HEK293T (cell line): Measurements from ENCODE around the gene HAUS5.
"Not testable (repeated sequence)": the region's sequence is repeated elsewhere in the genome, so short reads cannot be mapped to it uniquely, and the experiment has no call there.

Experiments used
- CTCF ChIA-PET: fragments of 350-600 bp; formaldehyde crosslinking; extraction: SDS; loops from one replicate; lab custom pipeline; 2021; ENCODE audit warnings: antibody characterized with exemption, inconsistent platforms; lab: Yijun Ruan, JAX
- POLR2A ChIA-PET: fragments of 350-600 bp; formaldehyde crosslinking; extraction: SDS; loops from one replicate; lab custom pipeline; 2020; ENCODE audit warnings: antibody characterized with exemption, inconsistent platforms; lab: Yijun Ruan, JAX
- DNase-seq: peaks from one replicate; pipeline ENCODE4 v3.0.0; 2012; ENCODE audit warnings: mixed read lengths; ENCODE audit errors: extremely low spot score
- ARNT ChIP-seq: fragments of 450-650 bp; IDR thresholded peaks from 2 replicates; pipeline ENCODE4 v1.6.1; 2017; ENCODE audit warnings: mild to moderate bottlenecking
- BHLHE40 ChIP-seq: fragments of 450-650 bp; IDR thresholded peaks from 2 replicates; pipeline ENCODE4 v1.6.1; 2016; ENCODE audit warnings: mild to moderate bottlenecking, moderate library complexity, borderline replicate concordance
- CTBP1 ChIP-seq: fragments of 450-650 bp; IDR thresholded peaks from 2 replicates; pipeline ENCODE4 v1.6.1; 2016; ENCODE audit warnings: borderline replicate concordance
- ELF4 ChIP-seq: fragments of 450-650 bp; IDR thresholded peaks from 2 replicates; pipeline ENCODE4 v1.6.1; 2017; ENCODE audit warnings: antibody characterized with exemption
- FOXA1 ChIP-seq: fragments of 450-650 bp; IDR thresholded peaks from 2 replicates; pipeline ENCODE4 v1.6.1; 2016; ENCODE audit warnings: mild to moderate bottlenecking
- FOXK2 ChIP-seq: fragments of 450-650 bp; IDR thresholded peaks from 2 replicates; pipeline ENCODE4 v1.6.1; 2016; ENCODE audit warnings: mild to moderate bottlenecking
- FOXM1 ChIP-seq: fragments of 450-650 bp; IDR thresholded peaks from 2 replicates; pipeline ENCODE4 v1.6.1; 2017; ENCODE audit warnings: mild to moderate bottlenecking, borderline replicate concordance
- HDGF ChIP-seq: fragments of 450-650 bp; IDR thresholded peaks from 2 replicates; pipeline ENCODE4 v1.6.1; 2017; ENCODE audit warnings: antibody characterized with exemption, borderline replicate concordance
- L3MBTL2 ChIP-seq: fragments of 450-650 bp; conservative IDR thresholded peaks from 2 replicates; pipeline ENCODE4 v1.6.1; 2016; ENCODE audit warnings: mild to moderate bottlenecking
- LEF1 ChIP-seq: fragments of 450-650 bp; IDR thresholded peaks from 2 replicates; pipeline ENCODE4 v1.6.1; 2017; ENCODE audit warnings: mild to moderate bottlenecking, borderline replicate concordance
- NFRKB ChIP-seq: fragments of 450-650 bp; IDR thresholded peaks from 2 replicates; pipeline ENCODE4 v1.6.1; 2016; ENCODE audit warnings: mild to moderate bottlenecking, moderate library complexity
- SP1 ChIP-seq: fragments of 450-650 bp; IDR thresholded peaks from 2 replicates; pipeline ENCODE4 v1.6.1; 2017
- SUZ12 ChIP-seq: fragments of 450-650 bp; IDR thresholded peaks from 2 replicates; pipeline ENCODE4 v1.6.1; 2016; ENCODE audit warnings: mild to moderate bottlenecking
- TARDBP ChIP-seq: fragments of 450-650 bp; IDR thresholded peaks from 2 replicates; pipeline ENCODE4 v1.6.1; 2016
- ZNF384 ChIP-seq: fragments of 450-650 bp; IDR thresholded peaks from 2 replicates; pipeline ENCODE4 v1.6.1; 2016
- TF ChIP-seq, protein P1 (sequence below): fragments of 450-650 bp; IDR thresholded peaks from 2 replicates; pipeline ENCODE4 v1.6.1; 2016

Gene HAUS5

DNA sequence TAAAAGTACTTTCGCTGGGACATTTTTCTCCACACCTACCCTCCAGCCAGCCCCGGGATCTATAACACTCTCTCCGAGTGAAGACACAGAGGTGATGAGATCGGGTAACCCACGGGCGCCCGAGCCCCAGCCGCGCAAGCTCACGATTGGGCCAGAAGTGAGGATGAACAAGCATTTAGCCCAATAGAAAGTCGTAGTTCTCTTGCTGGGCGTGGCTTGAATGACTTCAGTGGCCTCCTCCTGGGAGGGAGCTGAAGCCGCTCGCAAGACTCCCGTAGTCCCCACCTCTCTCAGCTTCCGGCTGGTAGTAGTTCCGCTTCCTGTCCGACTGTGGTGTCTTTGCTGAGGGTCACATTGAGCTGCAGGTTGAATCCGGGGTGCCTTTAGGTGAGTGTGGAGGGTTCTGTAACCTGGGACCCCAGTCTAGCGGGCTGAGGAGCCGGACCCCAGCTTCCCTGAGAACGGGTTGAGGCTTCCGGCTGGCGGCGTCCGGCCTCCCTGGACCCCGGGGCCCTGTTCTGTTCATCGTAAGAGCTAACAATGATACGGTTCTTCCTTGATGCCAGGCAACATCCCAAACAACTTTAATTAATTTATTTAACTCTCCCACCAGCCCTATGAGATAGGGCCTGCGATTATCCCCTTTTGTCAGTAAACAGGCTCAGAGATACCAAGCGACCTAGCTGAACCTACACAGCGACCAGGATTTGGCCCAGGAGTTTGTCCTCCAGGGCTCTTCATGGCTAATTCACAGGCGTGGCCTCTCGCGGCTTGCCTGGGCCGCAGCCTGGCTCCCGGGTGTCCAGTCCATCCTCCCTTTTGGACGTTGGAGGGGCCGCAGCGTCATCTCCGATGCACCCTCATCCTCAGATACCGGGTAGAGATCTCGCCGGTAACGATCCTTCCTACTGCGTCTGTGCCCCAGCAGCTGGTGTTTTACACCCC, 35.8 kb downstream of the HAUS5 start, which contains the start of gene COX6B1:
COX6B1 (plus strand) TSS at position 307 of the 945 bp plus-strand sequence. CDS start 2,921 bp downstream, outside the sequence.
- ChIA-PET POLR2A (interaction anchor here (0.6 to 1.9 kb wide), 31 partner anchors 9 to 327 kb away, joined by 3 to 15 read pairs (median 4); partner anchors contain the start of genes APLP1, HAUS5, LIN37 and UPK1A), CTCF (no interaction called here)
- DNase-seq: peak; percentile 94
- TF ChIP-seq L3MBTL2 (0 out of 2 replicates have a peak, but pooled peaks have one; percentile 39), FOXM1 (no peak), ZNF384 (no peak), ARNT (no peak), BHLHE40 (no peak), SP1 (no peak), FOXK2 (no peak), HDGF (no peak), TARDBP (no peak)
- TF ChIP-seq, protein P1, sequence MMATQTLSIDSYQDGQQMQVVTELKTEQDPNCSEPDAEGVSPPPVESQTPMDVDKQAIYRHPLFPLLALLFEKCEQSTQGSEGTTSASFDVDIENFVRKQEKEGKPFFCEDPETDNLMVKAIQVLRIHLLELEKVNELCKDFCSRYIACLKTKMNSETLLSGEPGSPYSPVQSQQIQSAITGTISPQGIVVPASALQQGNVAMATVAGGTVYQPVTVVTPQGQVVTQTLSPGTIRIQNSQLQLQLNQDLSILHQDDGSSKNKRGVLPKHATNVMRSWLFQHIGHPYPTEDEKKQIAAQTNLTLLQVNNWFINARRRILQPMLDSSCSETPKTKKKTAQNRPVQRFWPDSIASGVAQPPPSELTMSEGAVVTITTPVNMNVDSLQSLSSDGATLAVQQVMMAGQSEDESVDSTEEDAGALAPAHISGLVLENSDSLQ: peak; percentile 98

DNA sequence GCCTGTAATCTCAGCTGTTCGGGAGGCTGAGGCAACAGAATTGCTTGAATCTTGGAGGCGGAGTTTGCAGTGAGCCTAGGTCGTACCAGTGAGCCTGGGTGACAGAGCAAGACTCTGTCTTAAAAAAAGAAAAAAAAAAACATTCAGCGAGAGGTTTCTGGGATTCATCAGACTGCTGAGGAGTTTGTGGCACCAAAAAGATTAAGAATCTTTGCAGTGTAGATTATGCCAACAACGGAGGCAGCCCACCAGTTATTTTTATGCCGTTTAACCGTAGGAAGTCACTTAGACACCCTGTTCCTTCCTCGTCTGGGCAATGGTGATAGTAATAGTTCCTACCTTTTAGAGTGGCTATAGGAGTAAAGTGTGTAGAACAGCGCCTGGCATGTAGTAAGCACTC, 38.0 kb downstream of the HAUS5 start:
- no peak for TF ChIP-seq HDGF
- no peak for TF ChIP-seq SUZ12
- no peak for TF ChIP-seq L3MBTL2
- no peak for TF ChIP-seq ELF4
- no peak for TF ChIP-seq ZNF384
- TF ChIP-seq FOXM1: no peak
- no peak for TF ChIP-seq SP1
- CTCF ChIA-PET: no interaction called here
- no peak for DNase-seq
- POLR2A ChIA-PET: no interaction called here

DNA sequence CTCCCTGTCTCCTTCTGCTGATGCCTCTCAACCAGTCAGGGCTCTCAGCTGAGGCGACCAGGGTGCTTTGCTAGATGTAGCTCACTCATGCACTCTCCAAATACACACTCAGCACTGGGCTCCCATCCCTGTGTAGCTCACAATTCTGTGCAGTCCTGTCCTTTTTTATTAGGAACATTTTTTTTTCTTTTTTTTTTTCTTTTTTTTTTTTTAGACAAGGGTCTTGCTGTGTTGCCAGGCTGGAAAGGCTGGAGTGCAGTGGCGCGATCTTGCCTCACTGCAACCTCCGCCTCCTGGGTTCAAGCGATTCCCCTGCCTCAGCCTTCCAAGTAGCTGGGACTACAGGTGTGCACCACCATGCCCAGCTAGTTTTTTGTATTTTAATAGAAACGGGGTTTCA, 42.3 kb downstream of the HAUS5 start:
- ChIA-PET POLR2A (interaction anchor here (0.7 to 2.3 kb wide), 2 partner anchors 10 kb away, joined by 4 to 7 read pairs; no protein-coding TSS in a partner anchor), CTCF (interaction anchor here (0.7 kb wide), 1 partner anchor 473 kb away, joined by 3 read pairs; no protein-coding TSS in a partner anchor)
- not testable (repeated sequence) for DNase-seq

DNA sequence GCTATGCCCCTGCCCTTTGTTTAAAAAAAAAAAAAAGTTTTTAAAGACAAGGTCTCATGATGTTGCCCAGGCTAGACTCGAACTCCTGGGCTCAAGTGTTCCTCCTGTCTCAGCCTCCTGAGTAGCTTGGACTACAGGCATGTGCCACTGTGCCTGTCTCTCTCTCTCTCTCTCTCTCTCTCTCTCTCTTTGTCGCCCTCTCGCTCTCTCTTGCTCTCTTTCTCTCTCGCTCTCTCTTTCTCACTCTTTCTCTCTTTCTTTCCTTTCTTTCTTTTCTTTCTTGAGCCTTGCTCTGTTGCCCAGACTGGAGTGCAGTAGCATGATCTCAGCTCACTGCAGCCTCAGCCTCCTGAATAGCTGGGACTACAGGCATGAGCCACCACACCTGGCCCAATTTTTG, 43.1 kb downstream of the HAUS5 start:
- DNase-seq: no peak
- POLR2A ChIA-PET: interaction anchor here (2.3 kb wide), 1 partner anchor 11 kb away, joined by 7 read pairs; no protein-coding TSS in a partner anchor
- CTCF ChIA-PET: interaction anchor here (0.7 kb wide), 1 partner anchor 106 kb away, joined by 4 read pairs; no protein-coding TSS in a partner anchor
- no peak for TF ChIP-seq HDGF
- no peak for TF ChIP-seq FOXK2
- no peak for TF ChIP-seq LEF1
- no peak for TF ChIP-seq ARNT
- TF ChIP-seq ELF4: no peak
- no peak for TF ChIP-seq NFRKB
- no peak for TF ChIP-seq TARDBP
- no peak for TF ChIP-seq SUZ12
- TF ChIP-seq ZNF384: no peak
- no peak for TF ChIP-seq CTBP1
- no peak for TF ChIP-seq SP1
- no peak for TF ChIP-seq FOXM1
- no peak for TF ChIP-seq FOXA1
- TF ChIP-seq L3MBTL2: no peak
- no peak for TF ChIP-seq BHLHE40
- TF ChIP-seq, protein P1: no peak

DNA sequence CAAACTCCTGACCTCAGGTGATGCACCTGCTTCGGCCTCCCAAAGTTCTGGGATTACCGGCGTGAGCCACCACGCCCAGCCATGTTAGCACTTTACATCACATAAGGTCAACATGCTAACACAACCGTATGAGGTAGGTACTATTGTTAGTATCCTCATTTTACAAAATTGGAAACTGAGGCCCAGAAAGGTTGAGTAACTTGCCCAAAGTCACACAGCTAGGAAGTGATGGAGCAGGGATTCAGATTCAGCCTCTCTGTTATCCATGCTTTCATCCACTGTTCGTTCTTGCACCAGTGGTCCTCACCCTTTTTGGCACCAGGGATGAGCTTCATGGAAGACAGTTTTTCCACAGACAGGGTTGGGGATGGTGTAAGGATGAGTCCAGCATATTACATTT, 44.2 kb downstream of the HAUS5 start:
- TF ChIP-seq FOXK2: no peak
- no peak for TF ChIP-seq ZNF384
- no peak for TF ChIP-seq SP1
- TF ChIP-seq CTBP1: no peak
- TF ChIP-seq ELF4: no peak
- TF ChIP-seq, protein P1: no peak
- no peak for TF ChIP-seq NFRKB
- TF ChIP-seq FOXA1: no peak
- no peak for TF ChIP-seq FOXM1
- no peak for TF ChIP-seq TARDBP
- TF ChIP-seq HDGF: no peak
- TF ChIP-seq BHLHE40: no peak
- no peak for TF ChIP-seq SUZ12
- no peak for TF ChIP-seq ARNT
- TF ChIP-seq L3MBTL2: no peak
- TF ChIP-seq LEF1: no peak
- POLR2A ChIA-PET: interaction anchor here (1.8 to 2.3 kb wide), 2 partner anchors 9 to 12 kb away, joined by 5 to 7 read pairs; partner anchors contain the start of gene COX6B1
- no peak for DNase-seq
- CTCF ChIA-PET: no interaction called here
